Fibroblast of skin of back (primary cell): Measurements from ENCODE around the gene LSAMP. TPM values are rescaled to one million over a fixed set of nuclear protein-coding genes. Genes with fewer than 3 reads are reported as not detected.

Experiments used
- DNase-seq: peaks from one replicate; pipeline ENCODE4 v3.0.0-alpha.2; 2013
- polyA plus RNA-seq, 2 experiments: library from polyadenylated mRNA; unstranded; fragments of 120-200 nt; gene quantifications; one replicate each; pipeline ENCODE4 v1.2.1, GENCODE V29; 2013; ENCODE audit not compliant: insufficient read length in 2 of 2

Gene LSAMP
- 0.32 TPM for polyA plus RNA-seq (2013, experiment 1 of 2; ENCODE audit: insufficient read length)
- 0.79 TPM for polyA plus RNA-seq (2013, experiment 2 of 2; ENCODE audit: insufficient read length)

DNA sequence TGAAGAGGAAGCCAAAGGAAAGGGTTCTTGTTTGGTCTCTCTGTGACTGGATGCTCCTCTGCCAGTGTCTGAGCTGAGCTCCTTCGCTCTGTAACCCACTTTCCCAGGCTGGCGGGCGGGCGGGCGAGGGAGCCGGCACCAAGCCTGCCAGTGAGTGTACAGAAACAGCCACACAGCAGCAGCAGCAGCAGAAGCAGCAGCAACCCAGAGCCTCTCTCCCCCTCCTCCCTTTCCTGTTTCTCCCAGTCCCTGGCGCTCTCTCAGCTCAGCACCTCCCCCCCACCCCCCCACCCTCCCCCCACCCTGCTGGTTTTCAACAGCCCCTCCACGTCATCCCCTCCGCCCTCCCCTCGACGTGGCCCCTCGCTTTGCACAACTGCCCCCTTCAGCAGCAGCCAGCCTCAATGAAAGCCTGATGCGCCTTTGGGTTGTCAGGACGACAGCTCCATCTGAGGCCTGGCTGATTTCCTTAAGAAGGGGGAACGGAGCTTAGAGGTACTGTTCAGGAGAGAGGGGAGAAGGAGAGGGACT, at the start of gene LSAMP:
Gene LSAMP, minus strand, starts transcription at position 177 of the 531 bp plus-strand sequence.
- peak; percentile 43 for DNase-seq

DNA sequence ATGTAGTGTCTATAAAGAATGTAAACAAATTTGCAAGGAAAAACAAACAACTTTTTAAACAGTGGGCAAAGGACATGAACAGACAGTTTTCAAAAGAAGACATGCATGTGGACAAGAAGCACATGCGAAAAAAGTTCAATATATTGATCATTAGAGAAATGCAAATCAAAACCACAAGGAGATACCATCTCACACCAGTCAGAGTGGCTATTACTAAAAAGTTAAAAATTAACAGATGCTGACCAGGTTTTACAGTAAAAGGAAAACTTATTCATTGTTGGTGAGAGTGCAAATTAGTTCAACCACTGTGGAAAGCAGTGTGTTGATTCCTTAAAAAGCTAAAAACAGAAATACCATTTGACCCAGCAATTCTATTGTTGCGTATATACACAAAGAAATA, 47.1 kb upstream of the LSAMP start:
- no peak for DNase-seq

DNA sequence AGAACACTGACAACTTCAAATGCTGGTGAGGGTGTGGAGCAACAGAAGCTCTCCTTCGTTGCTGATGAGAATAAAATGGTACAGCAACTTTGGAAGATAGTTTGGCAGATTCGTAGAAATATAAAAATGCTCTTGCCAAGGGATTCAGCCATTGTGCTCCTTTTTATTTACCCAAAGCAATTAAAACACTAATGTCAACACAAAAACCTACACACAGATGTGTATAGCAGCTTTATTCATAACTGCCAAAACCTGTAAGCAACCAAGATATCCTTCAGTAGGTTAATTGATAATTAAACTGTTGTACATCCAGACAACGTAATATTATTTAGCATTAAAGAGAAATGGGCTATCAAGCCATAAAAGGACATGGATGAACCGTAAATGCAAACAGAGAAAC, 37.8 kb upstream of the LSAMP start:
- DNase-seq: no peak

DNA sequence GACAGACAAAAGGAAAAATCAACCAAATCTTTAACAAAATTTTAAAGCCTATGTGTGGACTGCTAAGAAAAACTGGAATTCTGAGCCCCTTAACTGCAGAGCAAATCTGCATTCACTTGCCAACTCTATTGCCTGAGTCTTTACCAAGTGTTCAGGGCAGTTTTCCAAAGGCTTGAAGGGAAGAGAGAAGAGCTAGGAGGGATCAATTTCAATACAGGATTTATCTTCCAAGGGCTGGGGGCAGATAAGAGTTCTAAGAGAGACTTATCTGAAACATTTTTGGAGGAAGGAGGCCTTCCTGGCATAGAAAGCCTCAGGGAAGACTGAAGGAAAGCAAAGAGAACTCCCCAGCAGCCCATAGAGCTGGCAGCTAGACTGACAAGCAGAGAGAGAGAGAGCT, 31.4 kb upstream of the LSAMP start:
- no peak for DNase-seq

DNA sequence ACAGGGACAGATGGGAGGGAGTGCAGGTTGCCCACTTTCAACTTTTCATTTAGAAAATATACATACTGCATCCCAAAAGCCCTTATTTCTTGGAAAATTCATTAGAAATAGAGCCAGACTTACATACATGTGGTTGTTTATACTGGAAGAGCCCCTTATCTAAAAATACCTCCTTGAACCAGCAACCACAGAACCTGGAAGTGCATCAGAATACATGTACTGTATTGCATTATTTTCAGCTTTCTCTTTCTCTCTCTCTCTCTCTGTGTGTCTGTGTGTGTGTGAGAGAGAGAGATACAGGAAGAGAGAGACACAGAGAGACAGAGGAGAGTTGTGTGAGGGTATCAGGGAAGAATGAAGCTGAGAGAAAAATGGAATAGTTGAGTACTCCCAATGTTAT, 29.5 kb upstream of the LSAMP start:
- DNase-seq: no peak

DNA sequence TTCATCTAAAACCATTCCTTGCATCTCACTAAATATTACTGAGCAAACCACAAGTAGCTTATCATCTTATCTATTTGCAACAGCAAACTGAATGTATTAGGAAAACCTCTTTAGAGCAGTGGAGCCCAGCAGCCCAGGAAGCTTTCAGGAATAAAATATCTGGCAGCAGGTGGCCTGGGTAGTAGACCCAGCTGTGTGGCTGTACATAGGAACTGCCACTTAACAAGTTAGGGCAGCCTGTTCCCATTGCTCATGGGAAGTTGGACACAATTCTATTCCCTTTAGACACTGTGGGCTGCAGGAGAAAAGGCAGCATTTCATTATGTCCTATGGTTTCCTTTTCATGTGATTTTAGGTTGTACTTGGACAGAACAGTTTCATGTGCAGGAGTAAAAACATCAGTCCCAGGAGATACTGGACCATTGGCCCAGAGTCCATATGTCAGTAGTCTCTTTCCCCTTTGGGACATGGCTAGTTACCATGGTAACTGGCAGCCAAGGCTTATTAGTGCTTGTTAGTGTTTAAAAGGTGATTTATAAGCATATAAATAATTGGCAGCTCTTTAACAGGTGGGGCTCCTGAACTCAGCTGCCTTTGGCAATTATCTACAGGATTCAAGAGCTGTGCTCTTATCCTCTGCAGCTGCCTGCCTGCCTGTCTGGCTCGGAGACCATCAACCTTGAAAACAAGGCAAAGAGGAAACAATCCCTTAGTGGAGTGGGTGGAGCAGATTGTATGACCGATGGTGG, 28.9 kb upstream of the LSAMP start:
- DNase-seq: no peak

DNA sequence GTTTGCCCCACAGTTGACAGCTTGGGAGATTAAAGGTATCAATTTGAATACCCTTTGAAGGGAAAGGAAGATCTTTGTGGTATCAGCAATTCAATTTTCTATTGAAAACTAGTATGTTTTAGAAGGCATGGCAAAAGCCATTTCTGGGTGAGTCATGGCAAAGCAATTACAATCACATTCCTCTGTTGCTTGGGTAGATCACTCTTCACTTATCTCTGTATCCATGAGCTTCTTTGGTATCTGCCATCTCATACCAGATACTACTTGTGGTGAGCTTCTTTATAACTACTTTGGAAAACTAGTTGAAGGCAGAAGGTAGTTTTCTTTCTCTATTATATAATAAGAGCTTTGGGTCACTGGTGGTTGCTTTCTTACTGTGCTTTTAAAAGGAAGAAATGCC, 28.3 kb upstream of the LSAMP start:
- peak; percentile 55 for DNase-seq

DNA sequence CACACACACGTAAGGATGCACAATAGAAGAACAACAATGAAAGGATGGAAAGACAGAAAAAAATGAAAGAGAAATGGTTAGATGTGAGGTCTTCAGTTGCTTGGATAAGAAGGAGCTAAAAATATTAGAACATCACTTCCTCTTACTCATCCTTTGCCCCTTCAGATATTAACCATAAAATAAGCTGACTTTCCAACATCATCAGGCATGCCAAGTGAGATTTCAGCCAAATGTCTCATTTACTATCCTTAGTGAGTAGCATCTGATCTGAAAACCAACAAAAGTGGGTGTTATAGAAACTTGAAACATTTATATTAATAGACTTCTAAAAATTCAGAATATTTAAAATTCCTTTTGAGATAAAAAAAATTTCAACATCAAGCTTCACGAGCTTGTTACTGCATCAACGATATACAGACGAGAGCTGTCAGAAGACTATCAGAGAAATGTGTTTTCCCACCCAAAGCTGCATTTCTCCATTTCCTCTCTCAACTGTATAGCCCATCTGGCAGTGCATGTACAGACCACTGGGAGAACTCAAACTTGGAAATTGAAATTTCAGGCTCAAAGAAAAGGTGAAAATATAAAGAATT, 25.4 kb upstream of the LSAMP start:
- peak; percentile 37 for DNase-seq

DNA sequence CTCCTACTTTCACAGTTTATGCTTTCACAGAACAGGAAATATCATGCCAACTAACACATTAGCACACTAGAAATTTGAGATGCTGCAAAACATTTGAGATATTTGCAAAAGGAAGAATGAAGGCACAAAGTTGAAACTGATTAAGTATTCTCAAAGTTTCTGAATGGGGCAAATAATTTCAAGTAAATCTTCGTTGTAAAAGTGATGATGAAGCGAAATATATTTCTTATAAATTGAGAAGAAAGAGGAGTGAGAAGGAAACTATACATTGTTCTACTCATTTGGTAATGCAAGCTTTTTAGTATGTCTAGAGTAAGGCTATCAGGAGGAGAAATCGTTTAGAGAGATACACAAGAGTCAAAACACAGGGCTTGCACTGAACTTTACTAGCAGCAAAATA, 24.3 kb upstream of the LSAMP start:
- no peak for DNase-seq

DNA sequence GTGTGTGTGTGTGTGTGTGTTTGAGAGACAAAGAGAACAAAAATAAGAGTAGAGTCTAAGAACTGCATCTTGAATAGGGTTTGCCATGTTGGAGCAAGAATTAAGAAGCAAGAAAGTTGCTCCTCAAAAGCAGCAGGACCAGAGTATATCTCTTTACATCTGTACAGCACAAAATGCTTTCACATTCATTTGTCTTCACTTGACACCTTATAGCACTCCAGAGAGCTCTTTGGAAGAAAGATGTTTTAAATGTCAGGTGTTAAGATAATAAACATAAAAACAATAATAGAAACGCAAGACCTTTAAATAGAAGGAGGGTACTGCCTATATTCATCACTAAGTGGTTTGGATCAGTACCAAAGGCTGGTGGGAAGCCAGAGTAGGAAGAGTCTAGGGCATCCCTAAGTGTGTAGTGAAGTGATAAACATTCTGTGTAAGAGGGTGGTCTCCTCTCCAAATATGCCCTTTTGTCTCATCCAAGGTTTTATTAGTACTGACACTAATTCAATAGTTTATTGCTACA, 19.1 kb upstream of the LSAMP start:
- DNase-seq: no peak

DNA sequence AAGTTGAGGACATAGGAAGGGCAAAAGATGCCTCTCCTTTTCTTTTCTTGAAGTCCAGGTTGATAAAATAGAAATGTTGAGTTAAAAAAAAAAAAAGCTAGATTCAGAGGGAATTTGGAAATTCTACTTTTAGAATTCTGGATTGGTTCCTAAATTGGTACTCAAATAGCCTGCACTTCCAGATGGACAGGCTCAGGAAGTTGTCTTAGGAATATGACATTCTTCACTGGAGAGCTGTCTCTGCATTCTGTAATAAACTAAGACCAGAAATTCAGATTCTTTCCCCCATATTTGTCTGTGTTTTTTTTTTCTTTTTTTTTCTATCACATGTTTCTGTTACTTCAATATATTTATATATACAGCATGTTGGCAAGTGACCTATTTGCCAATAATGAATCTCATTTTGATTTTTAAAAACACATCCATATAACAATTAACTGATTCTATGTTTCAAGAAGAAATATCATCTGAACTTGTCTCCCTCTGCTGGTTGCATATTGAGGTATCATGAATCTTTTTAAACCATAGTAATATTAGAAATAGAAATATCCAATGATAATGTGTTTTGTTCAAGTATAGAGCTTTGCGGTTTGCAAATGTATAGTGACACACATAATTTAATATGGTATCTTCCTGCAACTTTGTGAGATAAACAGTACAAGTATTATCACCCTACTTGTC, 8.5 kb upstream of the LSAMP start:
- peak; percentile 13 for DNase-seq

DNA sequence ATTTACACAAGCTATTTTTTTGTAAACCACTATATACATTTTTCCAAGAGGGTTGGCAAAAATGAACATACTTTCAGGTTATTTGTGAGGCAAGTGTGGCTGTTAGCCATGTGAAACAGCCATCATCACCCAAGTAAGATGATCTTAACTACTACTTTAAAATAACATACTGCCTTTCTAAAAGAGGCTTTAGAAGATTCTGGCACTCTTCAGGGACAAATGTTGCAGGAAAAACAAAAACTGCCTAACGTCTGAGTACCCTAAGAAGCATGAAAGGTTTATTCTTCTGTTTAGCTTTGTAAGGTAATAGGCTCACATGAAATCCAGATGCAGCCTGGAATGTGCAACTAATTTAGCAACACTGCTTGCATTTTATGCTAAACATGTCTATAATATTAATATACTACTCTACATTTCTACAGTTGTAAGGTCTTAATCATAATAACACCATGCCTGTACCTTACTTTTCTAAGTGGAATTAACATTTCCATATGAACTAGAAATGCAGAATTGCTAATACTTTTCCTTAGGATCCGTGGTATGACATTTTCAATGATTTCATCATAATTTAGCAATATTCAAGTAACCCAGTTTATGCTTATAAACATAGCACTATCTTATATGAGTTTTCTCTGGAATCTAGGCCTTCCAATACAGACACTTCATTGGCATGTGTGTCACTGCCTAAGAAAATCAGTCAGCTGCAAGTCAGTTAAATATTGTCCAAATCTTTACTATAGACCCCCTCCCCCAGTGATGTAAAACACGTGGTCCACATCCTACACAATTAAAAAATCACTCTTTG, 4.5 kb upstream of the LSAMP start:
- DNase-seq: no peak

DNA sequence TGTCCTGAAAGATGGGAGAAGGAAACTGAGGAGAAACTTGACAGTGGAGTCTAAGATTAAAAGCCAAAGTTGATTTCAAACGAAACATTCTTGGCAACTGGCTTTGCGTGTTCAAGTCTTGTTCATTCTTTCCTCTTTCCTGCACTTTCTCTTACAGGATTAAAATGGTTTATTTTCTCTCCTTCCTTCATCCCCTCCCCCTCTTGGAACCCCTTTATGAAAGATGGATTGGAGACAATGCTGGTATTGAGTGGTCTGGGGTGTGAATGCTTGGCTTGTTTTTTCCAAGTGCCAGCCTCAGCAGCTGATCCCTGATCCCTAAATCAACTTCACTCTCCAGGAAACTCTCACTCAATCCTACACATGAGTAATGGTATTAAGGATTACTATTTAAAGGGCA, 703 bp upstream of the LSAMP start:
- no peak for DNase-seq

DNA sequence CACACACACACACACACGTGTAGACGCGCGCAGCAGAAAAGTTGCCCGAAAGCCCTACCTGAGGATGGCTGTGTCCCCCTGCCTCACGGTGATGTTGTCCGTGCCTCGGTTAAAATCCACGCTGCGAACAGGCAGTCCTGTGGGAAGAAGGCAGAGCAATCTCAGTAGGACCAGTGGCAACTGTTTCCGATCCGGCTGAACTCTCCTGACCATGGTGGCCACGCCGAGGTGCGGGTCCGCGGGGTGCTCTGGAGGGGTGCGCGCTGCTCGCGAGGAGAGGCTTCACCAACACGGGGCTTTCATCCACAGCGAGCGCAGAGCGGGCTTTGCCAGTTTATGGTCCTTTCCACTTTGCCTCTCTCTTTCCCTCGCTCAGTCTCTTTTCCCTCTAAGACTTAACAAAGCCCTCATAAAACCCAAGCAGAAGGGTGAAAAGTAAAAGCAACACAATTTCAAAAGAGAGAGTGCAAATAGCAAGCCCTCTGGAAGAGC, 422 bp downstream of the LSAMP start:
- DNase-seq: peak; percentile 24

DNA sequence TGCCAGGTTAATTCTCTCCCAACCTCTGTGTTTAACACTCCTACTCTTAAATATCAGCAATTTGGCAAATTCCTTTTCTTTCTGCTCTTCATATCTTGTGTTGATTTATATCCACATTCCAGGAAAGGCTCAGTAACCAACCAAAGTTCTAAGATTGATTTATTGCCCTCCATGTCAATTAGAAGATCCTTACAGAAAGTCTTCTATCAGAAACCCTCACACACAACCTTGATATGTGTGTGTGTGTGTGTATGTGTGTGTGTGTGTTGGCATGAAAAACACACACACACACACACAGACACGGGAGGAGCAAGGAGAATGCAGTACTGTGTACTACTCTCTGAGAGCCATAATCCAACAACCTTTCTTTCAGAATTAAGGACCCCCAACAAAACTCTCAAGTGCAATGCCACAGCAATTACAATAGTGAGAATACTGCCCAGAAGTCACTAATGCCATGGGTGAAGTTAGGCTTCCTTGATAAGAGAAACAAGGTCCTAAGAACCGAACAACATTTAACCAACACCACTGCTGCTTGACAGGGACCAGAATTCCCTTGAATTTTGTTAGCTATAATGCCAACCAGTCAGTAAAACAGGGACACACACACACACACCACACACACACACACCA, 1.1 kb downstream of the LSAMP start:
- DNase-seq: no peak

DNA sequence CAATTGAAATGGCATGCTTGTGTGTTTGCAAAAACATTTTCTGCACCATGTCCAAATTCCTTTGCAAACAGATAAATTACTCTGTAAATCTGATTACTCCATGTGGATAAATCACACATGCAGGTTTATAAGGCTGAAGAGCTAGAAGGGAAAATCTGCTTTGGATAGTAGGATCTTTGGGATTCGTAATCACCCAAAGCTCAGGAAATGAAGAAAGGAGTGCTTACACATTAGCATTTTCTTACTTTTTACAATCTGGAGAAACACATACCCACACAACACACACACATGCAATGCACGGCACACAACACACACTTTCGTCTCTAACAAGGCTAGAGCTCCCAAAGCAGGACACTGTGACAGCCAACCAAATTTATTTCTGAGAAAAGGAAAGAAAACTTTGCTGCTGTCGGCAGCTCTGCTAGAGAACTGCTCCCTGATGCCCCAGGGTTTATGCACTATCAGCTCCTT, 2.1 kb downstream of the LSAMP start:
- peak; percentile 39 for DNase-seq

DNA sequence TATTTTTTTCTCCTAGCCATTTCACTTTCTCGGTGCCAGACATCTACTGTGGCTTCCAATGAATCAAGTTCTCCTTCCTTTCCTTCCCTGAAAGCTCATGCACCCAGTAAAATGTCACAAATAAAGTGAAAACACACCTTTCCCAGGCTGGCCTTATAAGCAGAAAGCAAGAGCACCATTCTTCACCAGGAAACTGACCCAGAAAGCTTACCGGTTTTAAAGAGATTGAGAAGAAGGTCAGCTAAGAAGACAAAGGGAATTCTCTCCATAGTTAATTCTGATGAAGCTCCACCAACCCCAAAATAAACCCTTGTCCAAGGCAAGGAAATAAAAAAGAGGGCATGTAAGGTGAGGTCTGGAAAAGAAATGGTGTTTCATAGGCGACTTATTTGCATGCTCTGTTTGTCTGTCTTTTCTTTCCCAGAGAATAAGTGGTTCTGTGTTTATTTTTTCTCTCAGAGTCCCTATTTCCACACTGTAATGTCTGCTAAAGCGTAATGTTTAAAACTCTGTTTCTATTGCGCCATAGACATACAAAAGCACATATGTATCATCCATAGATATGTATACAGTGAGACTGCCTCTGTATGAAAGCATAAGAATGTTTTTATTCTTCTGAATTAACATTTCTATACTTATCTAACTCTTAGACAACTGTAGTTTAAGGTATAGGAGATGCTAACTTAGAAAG, 2.8 kb downstream of the LSAMP start:
- DNase-seq: no peak

DNA sequence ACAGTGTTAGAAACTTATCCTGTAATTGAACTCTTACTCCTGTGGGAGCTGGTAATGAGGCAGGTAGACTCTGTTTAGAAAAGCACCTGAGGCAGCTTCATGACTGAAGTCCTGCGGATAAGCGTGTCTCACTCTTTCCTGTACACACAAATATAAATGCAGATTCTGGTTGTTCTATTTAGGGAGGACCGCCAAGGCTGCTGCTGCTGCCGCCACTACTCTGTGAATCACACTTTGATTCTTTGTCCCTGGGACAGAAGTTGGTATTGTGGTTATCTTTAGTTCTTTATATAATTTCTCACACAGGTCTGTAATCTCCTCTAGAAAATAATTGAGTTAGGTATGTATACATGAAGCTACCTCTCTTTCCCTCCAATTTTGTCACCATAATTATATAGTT, 3.6 kb downstream of the LSAMP start:
- DNase-seq: no peak

DNA sequence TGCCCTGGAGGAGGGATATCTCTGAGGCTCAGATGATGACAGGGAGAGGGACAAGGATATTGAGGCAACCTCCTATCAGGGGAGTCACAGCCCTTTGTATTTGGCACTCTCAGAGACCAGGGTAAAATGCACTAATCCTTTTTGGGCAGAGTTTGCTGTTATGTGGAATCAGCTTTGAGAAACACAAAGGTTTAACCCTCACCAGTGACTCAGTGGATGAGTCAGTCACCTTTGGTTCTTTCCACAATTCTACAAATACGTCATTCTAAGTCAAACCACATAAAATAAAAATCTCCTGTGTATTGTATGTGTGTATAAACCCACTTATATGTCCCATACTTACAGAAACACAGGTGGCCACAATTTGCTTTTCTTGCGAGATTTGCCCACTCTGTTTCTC, 5.1 kb downstream of the LSAMP start:
- DNase-seq: peak; percentile 61

DNA sequence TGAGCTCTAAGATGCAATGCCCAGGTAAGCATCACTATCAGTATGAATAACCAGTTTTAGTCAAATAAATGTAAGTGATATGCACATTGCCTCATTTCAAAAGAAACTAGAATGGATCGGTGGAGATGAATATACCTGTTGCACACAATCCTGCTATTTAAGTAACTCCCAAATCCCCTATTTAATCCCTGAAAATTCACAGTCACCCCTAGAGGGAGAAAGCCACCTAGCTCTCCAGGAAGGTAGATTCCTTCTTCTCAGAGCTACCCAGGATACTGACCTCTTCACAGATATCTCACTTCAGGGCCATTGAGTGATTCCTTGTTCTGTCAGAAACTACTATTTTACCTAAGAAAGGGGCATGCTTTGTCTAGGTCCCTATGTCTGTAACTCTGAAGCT, 11.7 kb downstream of the LSAMP start:
- no peak for DNase-seq

DNA sequence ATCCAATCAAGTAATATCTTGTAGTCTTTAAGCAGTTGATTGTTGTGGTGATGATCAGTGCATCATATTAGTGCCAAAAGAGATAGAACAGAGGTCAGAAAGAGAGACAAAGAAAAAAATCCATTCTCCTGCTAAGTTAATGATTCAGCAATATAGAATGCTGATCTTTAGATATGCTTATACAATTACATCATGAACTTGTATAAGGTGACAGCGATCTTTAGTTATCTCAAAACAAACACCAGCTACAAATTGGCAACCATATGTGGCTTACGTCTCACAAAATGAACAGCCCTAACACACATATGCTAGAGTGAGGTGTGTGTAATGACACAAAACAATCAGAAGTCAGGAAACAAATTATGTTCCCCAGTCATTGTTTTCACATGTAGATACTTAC, 12.5 kb downstream of the LSAMP start:
- peak; percentile 21 for DNase-seq
